WERI-Rb-1 (cell line): ENCODE results near the gene ASPSCR1.
A peak's percentile ranks its signal among the peaks of the same experiment; 100 is the strongest.

Source experiments
- DNase-seq: peaks from one replicate; pipeline ENCODE4 v3.0.0-alpha.2; 2020
- H3K27ac ChIP-seq: fragments of 250-450 bp; sonication (Bioruptor Pico); 2 replicates; pipeline ENCODE4 v1.5.1; 2020; ENCODE audit warnings: mild to moderate bottlenecking, moderate library complexity
- H3K27me3 ChIP-seq: fragments of 250-450 bp; sonication (Bioruptor Pico); 2 replicates; pipeline ENCODE4 v1.5.1; 2021; ENCODE audit warnings: mild to moderate bottlenecking, low read depth, moderate library complexity; ENCODE audit not compliant: insufficient read depth, severe bottlenecking
- H3K36me3 ChIP-seq: fragments of 250-450 bp; sonication (Bioruptor Pico); 2 replicates; pipeline ENCODE4 v1.5.1; 2020; ENCODE audit warnings: mild to moderate bottlenecking, moderate library complexity
- H3K4me3 ChIP-seq: 2 replicates; pipeline ENCODE4 v1.5.1; 2011; ENCODE audit warnings: low read depth, mild to moderate bottlenecking, control low read depth, low read length
- H3K9me3 ChIP-seq: fragments of 250-450 bp; sonication (Bioruptor Pico); 2 replicates; pipeline ENCODE4 v1.5.1; 2021; ENCODE audit warnings: mild to moderate bottlenecking, moderate library complexity; ENCODE audit not compliant: severe bottlenecking
- TF ChIP-seq, protein P1 (sequence below): IDR thresholded peaks from 2 replicates; pipeline ENCODE4 v1.5.1; 2011; ENCODE audit warnings: low read depth, mild to moderate bottlenecking, control low read depth, inconsistent platforms, low read length

The ASPSCR1 gene

GRCh38 chr17:82019690-82020571 is 42.5 kb downstream of the ASPSCR1 start:
- Histone ChIP-seq H3K9me3 (no peaks in the 10 kb centered on the region), H3K27me3 (no peaks in the 10 kb centered on the region), H3K27ac (peak overlapping the region; percentile 40), H3K4me3 (no peak overlapping the region), H3K36me3 (peaks cover 32% of the 10 kb centered on the region)
- peak; percentile 91 for DNase-seq
- TF ChIP-seq, protein P1, sequence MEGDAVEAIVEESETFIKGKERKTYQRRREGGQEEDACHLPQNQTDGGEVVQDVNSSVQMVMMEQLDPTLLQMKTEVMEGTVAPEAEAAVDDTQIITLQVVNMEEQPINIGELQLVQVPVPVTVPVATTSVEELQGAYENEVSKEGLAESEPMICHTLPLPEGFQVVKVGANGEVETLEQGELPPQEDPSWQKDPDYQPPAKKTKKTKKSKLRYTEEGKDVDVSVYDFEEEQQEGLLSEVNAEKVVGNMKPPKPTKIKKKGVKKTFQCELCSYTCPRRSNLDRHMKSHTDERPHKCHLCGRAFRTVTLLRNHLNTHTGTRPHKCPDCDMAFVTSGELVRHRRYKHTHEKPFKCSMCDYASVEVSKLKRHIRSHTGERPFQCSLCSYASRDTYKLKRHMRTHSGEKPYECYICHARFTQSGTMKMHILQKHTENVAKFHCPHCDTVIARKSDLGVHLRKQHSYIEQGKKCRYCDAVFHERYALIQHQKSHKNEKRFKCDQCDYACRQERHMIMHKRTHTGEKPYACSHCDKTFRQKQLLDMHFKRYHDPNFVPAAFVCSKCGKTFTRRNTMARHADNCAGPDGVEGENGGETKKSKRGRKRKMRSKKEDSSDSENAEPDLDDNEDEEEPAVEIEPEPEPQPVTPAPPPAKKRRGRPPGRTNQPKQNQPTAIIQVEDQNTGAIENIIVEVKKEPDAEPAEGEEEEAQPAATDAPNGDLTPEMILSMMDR: peak; percentile 99

DNA sequence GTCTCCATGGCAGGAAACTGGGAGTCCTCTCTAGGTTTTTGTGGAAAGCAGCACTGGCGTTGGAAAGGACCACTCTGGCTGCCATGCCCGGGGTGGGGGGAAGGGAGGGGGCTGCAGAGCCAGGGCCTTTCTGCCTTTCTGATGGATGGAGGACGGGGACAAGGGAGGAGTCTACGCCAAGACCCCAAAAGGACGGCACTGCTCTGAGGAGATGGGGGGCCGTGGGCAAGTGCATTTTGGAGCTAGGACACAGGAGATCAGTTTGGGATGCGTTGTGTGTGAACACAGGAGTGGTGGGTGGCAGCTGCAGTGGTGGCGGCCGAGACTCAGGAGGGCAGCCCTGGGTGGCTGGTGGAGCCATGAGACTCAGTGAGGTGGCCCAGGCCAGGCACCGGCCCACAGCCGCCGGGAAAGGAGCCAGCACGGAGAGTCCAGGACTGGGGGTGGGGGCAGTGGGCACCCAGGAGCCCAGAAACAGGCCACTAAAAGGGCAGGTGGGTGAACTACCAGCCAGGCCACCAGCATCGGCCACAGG is 43.2 kb downstream of the ASPSCR1 start:
- peaks cover 34% of the 10 kb centered on the region for H3K36me3 ChIP-seq
- no peaks in the 10 kb centered on the region for H3K9me3 ChIP-seq
- TF ChIP-seq, protein P1: no peak
- no peak for DNase-seq
- no peak overlapping the region for H3K4me3 ChIP-seq
- no peak overlapping the region for H3K27ac ChIP-seq
- H3K27me3 ChIP-seq: no peaks in the 10 kb centered on the region

DNA sequence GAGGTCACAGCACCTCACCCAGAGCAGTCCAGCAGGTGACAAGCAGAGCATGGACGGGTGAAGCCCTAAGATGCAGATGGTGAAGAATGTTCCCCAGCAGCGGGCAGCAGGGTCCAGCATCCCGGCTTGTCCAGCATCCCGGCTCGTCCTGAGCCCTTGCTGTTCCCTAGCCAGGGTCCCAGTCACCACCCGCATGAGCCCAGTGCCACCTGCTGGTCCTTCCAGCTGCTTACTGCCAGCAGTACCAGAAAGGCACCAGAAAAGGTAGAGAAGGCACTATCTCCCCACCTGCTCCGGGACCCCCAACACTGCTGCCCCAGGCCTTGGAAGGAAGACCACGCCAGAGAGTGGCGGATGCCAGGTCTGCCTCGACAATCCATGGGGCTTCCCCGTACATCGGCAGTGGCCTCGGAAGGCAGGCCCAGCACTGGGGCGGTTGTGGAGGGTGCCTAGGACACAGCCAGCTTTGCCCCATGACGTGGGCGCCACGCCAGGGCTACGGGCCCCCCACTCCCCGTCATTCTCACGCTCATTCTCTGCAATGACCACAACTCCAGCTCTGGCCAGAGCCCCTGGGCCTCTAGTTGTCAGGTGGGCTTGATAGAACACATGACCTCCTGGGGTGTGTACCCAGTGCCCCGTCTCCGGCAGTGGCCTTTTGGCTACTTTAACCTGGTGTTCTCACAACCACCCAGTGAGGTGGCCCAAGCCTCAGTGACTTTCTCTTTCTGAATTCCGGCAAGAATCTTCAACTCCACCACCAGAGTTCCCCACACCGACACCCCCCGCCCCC is 43.9 kb downstream of the ASPSCR1 start:
- TF ChIP-seq, protein P1: peak; percentile 91
- Histone ChIP-seq H3K36me3 (peaks cover 35% of the 10 kb centered on the region), H3K9me3 (no peaks in the 10 kb centered on the region), H3K27me3 (no peaks in the 10 kb centered on the region), H3K27ac (no peak overlapping the region), H3K4me3 (peak overlapping the region; percentile 82)
- peak; percentile 88 for DNase-seq

DNA sequence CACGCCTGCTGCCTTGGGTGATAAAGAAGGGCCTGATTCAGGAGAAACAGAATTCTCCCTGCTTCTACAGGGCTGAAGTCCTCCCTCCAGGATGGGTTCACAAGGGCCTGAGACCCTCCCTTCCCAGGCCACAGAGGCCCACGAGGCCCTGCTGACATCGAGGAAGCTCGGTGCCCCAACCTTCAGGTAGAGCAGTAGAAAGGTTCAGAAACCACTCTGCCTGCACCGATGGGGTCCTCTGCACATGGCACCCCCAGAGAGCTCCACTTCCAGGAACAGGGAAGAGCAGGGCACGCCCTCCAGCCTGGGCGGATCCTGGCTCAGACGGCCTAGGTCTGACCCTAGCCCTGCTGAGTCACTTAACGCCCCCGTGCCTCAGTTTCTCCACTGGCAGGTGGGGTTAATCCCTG is 44.5 kb downstream of the ASPSCR1 start:
- H3K27ac ChIP-seq: peak overlapping the region; percentile 72

DNA sequence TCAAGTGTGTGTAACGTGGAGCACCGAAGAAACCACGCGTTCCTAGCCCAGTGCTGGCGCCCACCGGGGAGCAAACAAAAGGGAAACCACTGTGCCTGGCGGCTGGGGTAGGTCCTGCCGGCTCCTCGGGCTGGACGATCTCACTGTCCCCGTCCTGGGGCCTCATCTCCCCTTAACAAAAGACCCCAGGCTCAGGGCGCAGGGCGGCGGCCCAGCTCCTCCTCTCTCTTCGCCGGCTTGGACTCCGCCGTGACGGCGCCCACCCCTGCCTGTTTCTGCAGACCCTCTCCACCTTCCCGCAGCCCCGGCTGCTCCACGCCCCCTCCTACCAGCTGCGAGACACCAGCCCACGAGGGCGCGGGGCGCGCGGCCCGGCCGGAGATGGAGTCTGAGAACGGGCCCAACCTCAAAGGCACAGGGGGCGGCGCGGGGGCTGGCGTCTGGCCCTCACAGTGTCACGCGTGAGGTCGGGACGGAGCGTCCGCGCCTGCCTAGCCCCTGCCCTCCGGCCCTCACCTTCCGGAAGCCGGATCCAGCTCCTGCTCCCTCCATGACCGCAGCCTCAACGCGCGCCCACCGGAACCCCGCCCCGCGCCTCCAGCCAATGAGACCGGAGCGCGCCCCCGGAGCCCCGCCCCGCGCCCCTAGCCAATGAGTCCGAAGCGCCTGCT is 45.0 kb downstream of the ASPSCR1 start, which contains the start of gene CENPX:
TSS of gene CENPX (minus strand) at position 569 of the 671 bp plus-strand sequence. CDS start at position 552, 17 bp downstream.
- Histone ChIP-seq H3K9me3 (no peaks in the 10 kb centered on the region), H3K36me3 (peaks cover 36% of the 10 kb centered on the region), H3K27me3 (no peaks in the 10 kb centered on the region), H3K27ac (peak within 1 kb of the TSS; percentile 72), H3K4me3 (peak within 1 kb of the TSS; percentile 86)
- TF ChIP-seq, protein P1: no peak
- DNase-seq: no peak

More for the DNA sequence above, 44.5 kb downstream of the ASPSCR1 start:
- Histone ChIP-seq H3K36me3 (peaks cover 35% of the 10 kb centered on the region), H3K9me3 (no peaks in the 10 kb centered on the region), H3K27me3 (no peaks in the 10 kb centered on the region), H3K4me3 (peak overlapping the region; percentile 82)
- DNase-seq: no peak
- TF ChIP-seq, protein P1: no peak
